Measurements from ENCODE around the gene TLL1. TPM values are rescaled to one million over a fixed set of nuclear protein-coding genes. Genes with fewer than 3 reads are reported as not detected.

The TLL1 gene
- total RNA-seq, 1 experiment from 2014 or later = 0.46 TPM

GRCh38 chr4:165839615-165840333 lies 33.3 kb upstream of the TLL1 start:
- H3K79me2 ChIP-seq (ENCODE audit: low read depth) = no peaks in the 10 kb centered on the region
- no peaks in the 10 kb centered on the region for H3K9me2 ChIP-seq (ENCODE audit: insufficient read depth)
- DNase-seq = no peak
- intact Hi-C loops (cut with micrococcal nuclease; ENCODE audit: unreplicated experiment) = no loop called here
- ChIA-PET POLR2A (ENCODE audit: unreplicated experiment) (no interaction called here), CTCF (no interaction called here)
- no peak overlapping the region for H3K4me3 ChIP-seq
- no peaks in the 10 kb centered on the region for H3K27me3 ChIP-seq (ENCODE audit: insufficient read depth, low read depth)
- TF ChIP-seq CTCF (conservative IDR thresholded peaks at IDR 0.05) = no peak
- TF ChIP-seq EZH2 (IDR thresholded peaks at IDR 0.05; ENCODE audit: low read depth) = no peak
- H3K4me2 ChIP-seq = no peak overlapping the region
- no peaks in the 10 kb centered on the region for H3K4me1 ChIP-seq (replicated peaks; ENCODE audit: insufficient read depth)
- H3K9me3 ChIP-seq (ENCODE audit: insufficient read depth, low read depth) = no peaks in the 10 kb centered on the region
- no TSS peak for BruUV-seq (replicated peaks)
- H3K27ac ChIP-seq = no peak overlapping the region
- H4K20me1 ChIP-seq (ENCODE audit: insufficient read depth) = no peaks in the 10 kb centered on the region
- no peak overlapping the region for H2AFZ ChIP-seq
- no peaks in the 10 kb centered on the region for H3K36me3 ChIP-seq (ENCODE audit: low read depth)
- H3F3A ChIP-seq (ENCODE audit: insufficient read depth, low read depth) = no peaks in the 10 kb centered on the region

GRCh38 chr4:165842684-165843083 lies 30.4 kb upstream of the TLL1 start:
- Histone ChIP-seq H3K36me3 (ENCODE audit: low read depth) (no peaks in the 10 kb centered on the region), H3K27me3 (ENCODE audit: insufficient read depth, low read depth) (no peaks in the 10 kb centered on the region), H3K79me2 (ENCODE audit: low read depth) (no peaks in the 10 kb centered on the region), H4K20me1 (ENCODE audit: insufficient read depth) (no peaks in the 10 kb centered on the region), H3K27ac (no peak overlapping the region), H3K4me2 (no peak overlapping the region), H2AFZ (no peak overlapping the region), H3K9me3 (ENCODE audit: insufficient read depth, low read depth) (no peaks in the 10 kb centered on the region), H3K4me3 (no peak overlapping the region), H3K9me2 (ENCODE audit: insufficient read depth) (no peaks in the 10 kb centered on the region), H3K4me1 (replicated peaks; ENCODE audit: insufficient read depth) (no peaks in the 10 kb centered on the region), H3F3A (ENCODE audit: insufficient read depth, low read depth) (no peaks in the 10 kb centered on the region)
- intact Hi-C loops (cut with micrococcal nuclease; ENCODE audit: unreplicated experiment) = no loop called here
- POLR2A ChIA-PET (ENCODE audit: unreplicated experiment) = no interaction called here
- TF ChIP-seq CTCF (conservative IDR thresholded peaks at IDR 0.05) (no peak), EZH2 (IDR thresholded peaks at IDR 0.05; ENCODE audit: low read depth) (no peak)
- DNase-seq = no peak
- CTCF ChIA-PET = no interaction called here
- BruUV-seq (replicated peaks) = no TSS peak

GRCh38 chr4:165844161-165844560 lies 28.9 kb upstream of the TLL1 start:
- intact Hi-C loops (cut with micrococcal nuclease; ENCODE audit: unreplicated experiment) = no loop called here
- H2AFZ ChIP-seq = no peak overlapping the region
- TF ChIP-seq EZH2 (IDR thresholded peaks at IDR 0.05; ENCODE audit: low read depth) = no peak
- TF ChIP-seq CTCF (conservative IDR thresholded peaks at IDR 0.05) = no peak
- H4K20me1 ChIP-seq (ENCODE audit: insufficient read depth) = no peaks in the 10 kb centered on the region
- H3K4me1 ChIP-seq (replicated peaks; ENCODE audit: insufficient read depth) = no peaks in the 10 kb centered on the region
- no peaks in the 10 kb centered on the region for H3K9me3 ChIP-seq (ENCODE audit: insufficient read depth, low read depth)
- H3K27ac ChIP-seq = no peak overlapping the region
- H3K79me2 ChIP-seq (ENCODE audit: low read depth) = no peaks in the 10 kb centered on the region
- POLR2A ChIA-PET (ENCODE audit: unreplicated experiment) = no interaction called here
- H3F3A ChIP-seq (ENCODE audit: insufficient read depth, low read depth) = no peaks in the 10 kb centered on the region
- CTCF ChIA-PET = no interaction called here
- no TSS peak for BruUV-seq (replicated peaks)
- H3K4me2 ChIP-seq = no peak overlapping the region
- H3K9me2 ChIP-seq (ENCODE audit: insufficient read depth) = no peaks in the 10 kb centered on the region
- H3K27me3 ChIP-seq (ENCODE audit: insufficient read depth, low read depth) = no peaks in the 10 kb centered on the region
- no peaks in the 10 kb centered on the region for H3K36me3 ChIP-seq (ENCODE audit: low read depth)
- H3K4me3 ChIP-seq = no peak overlapping the region
- DNase-seq = no peak

All from PC-9 (cell line).